ENCODE results near the gene BAHCC1. TPM values are rescaled to one million over a fixed set of nuclear protein-coding genes. Genes with fewer than 3 reads are reported as not detected.

The BAHCC1 gene
- total and polyA plus RNA-seq, 2 donors (not counting 3 experiments of a cell fraction or from before 2014, with no cell fraction given), result 4.7 to 11.6 TPM

GRCh38 chr17:81488276-81488860 lies 93.1 kb downstream of the BAHCC1 start:
- H3K27me3 ChIP-seq (ENCODE audit: control insufficient read depth in 2 of 2, insufficient read depth in 2 of 2, low read length in 2 of 2), result peaks cover 5 to 6% of the 10 kb centered on the region in 2 experiments
- FAIRE-seq, result no peak
- H3K36me3 ChIP-seq (ENCODE audit: control insufficient read depth in 2 of 2, extremely low read depth in 1 of 2, insufficient read depth in 2 of 2, low read length in 2 of 2), result no peaks in the 10 kb centered on the region
- no peaks in the 10 kb centered on the region for H3K79me2 ChIP-seq (ENCODE audit: control insufficient read depth, insufficient read depth, low read length)
- no peaks in the 10 kb centered on the region for H3K9me3 ChIP-seq (replicated peaks; ENCODE audit: control insufficient read depth, insufficient read depth, low read length)
- H3K9ac ChIP-seq (replicated peaks; ENCODE audit: extremely low read depth, insufficient read depth, low read length), result peak overlapping the region; percentile 76
- ChIA-PET POLR2A (no interaction called here), CTCF (interaction anchor here (1.3 to 2.1 kb wide), 3 partner anchors 12 to 233 kb away, joined by 3 to 9 read pairs (median 3); no protein-coding TSS in a partner anchor)
- peak overlapping the region; percentile 42 to 50 (median 43) for H3K4me3 ChIP-seq (replicated peaks in 1 of 3; ENCODE audit: insufficient read depth in 1 of 3, low read depth in 1 of 3, low read length in 3 of 3)
- H3K4me2 ChIP-seq (ENCODE audit: insufficient read depth, low read length), result peak overlapping the region; percentile 62
- peak in 1 of 2 donors; percentile 12 for TF ChIP-seq CTCF (IDR thresholded peaks at IDR 0.05; ENCODE audit: extremely low read depth in 1 of 2, insufficient read depth in 1 of 2, low read depth in 1 of 2, low read length in 2 of 2)
- TF ChIP-seq POLR2AphosphoS5 (IDR thresholded peaks at IDR 0.05; ENCODE audit: insufficient read depth, low read depth, low read length), result no peak
- TF ChIP-seq JUN (IDR thresholded peaks at IDR 0.05; ENCODE audit: borderline replicate concordance, insufficient read depth, insufficient read length, low read depth), result no peak
- no peak for TF ChIP-seq GATA2 (IDR thresholded peaks at IDR 0.05; ENCODE audit: insufficient read depth, insufficient read length, low read depth, low read length)
- no peak for TF ChIP-seq MYC (IDR thresholded peaks at IDR 0.05; ENCODE audit: low read depth, low read length)
- no peak for TF ChIP-seq MAX (IDR thresholded peaks at IDR 0.05; ENCODE audit: insufficient read depth, insufficient read length)
- intact Hi-C loops (cut with micrococcal nuclease), result loop anchor here (2.0 kb wide), 1 partner anchor 18 kb away; no protein-coding TSS in a partner anchor
- peaks cover 14% of the 10 kb centered on the region for H3K4me1 ChIP-seq (ENCODE audit: control insufficient read depth, extremely low read depth, insufficient read depth, low read length)
- peak overlapping the region; percentile 80 for H3K27ac ChIP-seq (ENCODE audit: insufficient read depth, low read depth, low read length)
- dilution Hi-C loops (cut with MboI; ENCODE audit: extremely low pct_ligation_motif_present, low sequenced_read_pairs), result no loop called here
- no peaks in the 10 kb centered on the region for H4K20me1 ChIP-seq (replicated peaks; ENCODE audit: control insufficient read depth, extremely low read depth, insufficient read depth, low read length)
- H2AFZ ChIP-seq (ENCODE audit: low read depth, low read length), result peak overlapping the region; percentile 74
- BruUV-seq (replicated peaks), result TSS peak; percentile 70
- DNase-seq (ENCODE audit: low read depth, low spot score), result no peak
- no peaks in the 10 kb centered on the region for H3K9me1 ChIP-seq (replicated peaks; ENCODE audit: control insufficient read depth, extremely low read depth, insufficient read depth, low read length)

Data from endothelial cell of umbilical vein (primary cell).